ENCODE results near the gene SLC39A11.

Gene SLC39A11

DNA sequence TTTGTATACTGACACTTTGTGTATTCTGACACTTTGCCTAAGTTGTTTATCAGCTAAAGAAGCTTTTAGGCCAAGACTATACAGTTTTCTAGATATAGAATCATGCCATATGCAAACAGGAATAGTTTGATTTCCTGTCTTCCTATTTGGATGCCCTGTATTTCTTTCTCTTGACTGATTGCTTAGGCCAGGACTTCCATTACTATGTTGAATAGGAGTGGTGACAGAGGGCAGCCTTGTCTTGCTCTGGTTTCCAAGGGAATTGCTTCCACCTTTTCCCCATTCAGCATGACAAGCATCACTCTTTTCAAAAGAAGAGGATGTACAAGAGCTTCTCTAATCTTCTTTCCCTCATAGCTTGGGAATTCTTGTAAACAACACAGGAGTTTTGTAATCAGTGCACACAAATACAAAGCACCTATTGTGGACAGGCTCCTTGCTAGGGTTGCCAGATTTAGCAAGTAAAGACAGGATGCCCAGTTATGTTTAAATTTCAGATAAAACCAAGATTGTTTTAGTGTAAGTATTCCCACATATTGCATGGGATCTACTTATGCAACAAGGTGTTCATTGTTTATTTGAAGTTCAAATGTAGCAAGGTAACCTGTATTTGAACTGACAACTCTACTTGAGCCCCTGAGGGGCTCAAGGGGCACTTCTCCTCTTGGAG is 233.5 kb downstream of the SLC39A11 start:
- TF ChIP-seq, protein P1, sequence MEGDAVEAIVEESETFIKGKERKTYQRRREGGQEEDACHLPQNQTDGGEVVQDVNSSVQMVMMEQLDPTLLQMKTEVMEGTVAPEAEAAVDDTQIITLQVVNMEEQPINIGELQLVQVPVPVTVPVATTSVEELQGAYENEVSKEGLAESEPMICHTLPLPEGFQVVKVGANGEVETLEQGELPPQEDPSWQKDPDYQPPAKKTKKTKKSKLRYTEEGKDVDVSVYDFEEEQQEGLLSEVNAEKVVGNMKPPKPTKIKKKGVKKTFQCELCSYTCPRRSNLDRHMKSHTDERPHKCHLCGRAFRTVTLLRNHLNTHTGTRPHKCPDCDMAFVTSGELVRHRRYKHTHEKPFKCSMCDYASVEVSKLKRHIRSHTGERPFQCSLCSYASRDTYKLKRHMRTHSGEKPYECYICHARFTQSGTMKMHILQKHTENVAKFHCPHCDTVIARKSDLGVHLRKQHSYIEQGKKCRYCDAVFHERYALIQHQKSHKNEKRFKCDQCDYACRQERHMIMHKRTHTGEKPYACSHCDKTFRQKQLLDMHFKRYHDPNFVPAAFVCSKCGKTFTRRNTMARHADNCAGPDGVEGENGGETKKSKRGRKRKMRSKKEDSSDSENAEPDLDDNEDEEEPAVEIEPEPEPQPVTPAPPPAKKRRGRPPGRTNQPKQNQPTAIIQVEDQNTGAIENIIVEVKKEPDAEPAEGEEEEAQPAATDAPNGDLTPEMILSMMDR (IDR thresholded peaks at IDR 0.05; ENCODE audit: low read depth, low read length): no peak
- no peak overlapping the region for H3K4me3 ChIP-seq (ENCODE audit: low read depth, low read length)
- in situ Hi-C loops (cut with HindIII; ENCODE audit: low sequenced_read_pairs): no loop called here
- no peak for DNase-seq (ENCODE audit: low read depth, low spot score)

DNA sequence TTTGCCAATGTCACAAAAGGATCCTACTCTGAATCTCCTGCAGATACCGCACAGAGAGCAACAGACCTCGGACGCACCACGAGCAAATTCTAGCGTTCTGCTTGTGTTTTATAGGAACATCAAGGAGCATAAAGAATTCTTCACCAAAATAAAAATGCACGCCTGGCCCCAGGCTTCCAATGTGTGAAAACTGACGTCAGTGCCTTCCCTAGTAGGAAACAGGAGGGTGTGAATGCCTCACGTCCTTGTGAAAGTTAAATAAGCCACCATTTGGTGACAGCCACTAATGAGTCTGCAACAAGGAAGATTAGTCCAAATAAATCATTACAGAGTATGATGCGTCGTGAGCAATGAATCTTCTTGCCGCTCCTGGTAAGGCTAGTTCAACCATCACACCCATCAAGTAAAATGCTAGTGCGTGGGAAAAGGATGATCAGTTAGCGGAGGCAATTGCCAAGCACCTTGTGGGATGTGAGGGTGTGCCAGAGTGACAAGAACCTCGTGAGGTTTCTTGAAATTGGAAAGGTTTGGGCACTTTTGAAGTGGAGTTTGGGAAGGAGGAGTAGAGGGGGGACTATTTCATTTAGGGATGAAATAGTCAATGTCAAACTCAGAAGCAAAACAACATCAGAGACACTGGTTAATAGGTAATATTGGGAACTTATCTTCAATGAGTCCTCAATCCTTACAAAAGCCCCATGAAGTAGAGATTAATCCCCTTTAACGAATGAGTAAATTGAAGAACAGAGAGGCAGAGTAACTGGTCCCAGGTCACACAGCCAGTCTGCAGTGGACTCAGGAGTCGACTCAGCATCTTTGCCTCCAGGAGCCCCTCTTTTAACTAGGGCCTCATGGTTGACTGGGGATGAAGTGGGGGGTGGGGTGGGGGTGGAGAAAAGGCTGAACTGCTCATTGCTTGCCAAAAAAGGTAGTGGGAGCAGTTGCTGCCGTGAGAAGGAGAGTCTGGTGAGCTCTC is 238.8 kb downstream of the SLC39A11 start:
- no peak for DNase-seq (ENCODE audit: low read depth, low spot score)
- in situ Hi-C loops (cut with HindIII; ENCODE audit: low sequenced_read_pairs): no loop called here
- TF ChIP-seq, protein P1 (IDR thresholded peaks at IDR 0.05; ENCODE audit: low read depth, low read length): no peak
- no peak overlapping the region for H3K4me3 ChIP-seq (ENCODE audit: low read depth, low read length)

DNA sequence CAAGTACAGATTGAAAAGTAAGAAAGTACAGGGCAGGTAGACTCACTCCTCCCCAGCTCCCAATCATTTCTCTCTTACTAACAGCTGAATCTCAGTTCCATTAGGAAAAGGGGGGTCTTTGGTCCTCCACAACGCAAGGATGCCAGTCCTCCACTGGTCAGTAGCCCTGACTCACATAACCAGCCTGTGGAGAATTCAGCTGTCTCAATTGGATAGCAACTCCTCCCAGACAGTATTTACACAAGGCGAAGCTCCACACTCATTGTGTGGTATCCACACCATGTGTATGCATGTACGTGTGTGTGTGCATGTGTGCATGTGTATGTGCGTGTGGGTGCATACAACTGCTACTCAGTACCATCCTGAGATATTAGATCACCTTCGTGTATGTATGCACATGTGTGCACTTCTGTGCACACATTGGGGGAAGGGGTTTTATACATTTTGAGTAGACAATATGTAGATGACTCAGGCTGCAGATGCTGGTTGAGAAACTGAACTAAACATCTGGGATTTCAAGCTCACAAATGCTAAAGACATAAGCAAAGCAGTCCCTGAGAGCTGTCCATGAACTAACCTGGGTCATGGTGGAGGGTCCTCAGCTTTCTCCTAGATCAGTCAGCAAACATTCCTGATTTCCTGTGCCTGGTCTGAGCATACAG is 240.1 kb downstream of the SLC39A11 start:
- in situ Hi-C loops (cut with HindIII; ENCODE audit: low sequenced_read_pairs): no loop called here
- TF ChIP-seq, protein P1 (IDR thresholded peaks at IDR 0.05; ENCODE audit: low read depth, low read length): no peak
- no peak overlapping the region for H3K4me3 ChIP-seq (ENCODE audit: low read depth, low read length)
- no peak for DNase-seq (ENCODE audit: low read depth, low spot score)

DNA sequence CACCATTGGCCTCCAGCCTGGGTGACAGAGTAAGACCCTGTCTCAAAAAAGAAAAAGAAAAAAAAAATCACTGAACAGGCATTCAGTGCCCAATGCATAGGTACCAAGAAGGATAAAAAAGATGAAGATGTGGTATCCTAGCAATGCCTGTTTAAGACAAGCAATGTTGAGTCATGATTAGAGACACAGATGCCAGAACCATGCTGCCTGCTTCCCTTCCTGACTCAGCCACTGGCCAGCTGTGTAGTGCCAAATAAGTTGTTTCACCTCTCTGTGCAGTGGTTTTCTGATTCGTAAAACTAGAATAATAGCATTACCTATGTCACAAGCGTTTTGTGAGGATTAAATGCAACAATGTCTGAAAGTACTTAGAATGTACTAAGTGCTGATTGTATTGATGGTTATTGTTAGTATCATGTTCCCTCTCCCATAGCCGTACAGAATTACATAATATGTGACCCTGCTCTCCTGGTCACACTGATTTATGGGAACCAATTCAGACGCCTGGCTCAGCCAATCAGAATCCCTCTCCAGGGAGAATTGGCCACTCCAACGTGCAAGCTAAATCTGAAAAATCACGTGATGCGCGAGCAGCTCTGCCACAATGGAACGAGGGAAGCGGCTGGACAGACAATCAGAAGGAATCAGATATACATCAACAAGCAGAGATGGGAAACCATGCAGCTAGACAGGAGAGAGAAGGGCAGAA is 241.9 kb downstream of the SLC39A11 start:
- DNase-seq (ENCODE audit: low read depth, low spot score): peak; percentile 57
- TF ChIP-seq, protein P1 (IDR thresholded peaks at IDR 0.05; ENCODE audit: low read depth, low read length): no peak
- no peak overlapping the region for H3K4me3 ChIP-seq (ENCODE audit: low read depth, low read length)
- in situ Hi-C loops (cut with HindIII; ENCODE audit: low sequenced_read_pairs): no loop called here

DNA sequence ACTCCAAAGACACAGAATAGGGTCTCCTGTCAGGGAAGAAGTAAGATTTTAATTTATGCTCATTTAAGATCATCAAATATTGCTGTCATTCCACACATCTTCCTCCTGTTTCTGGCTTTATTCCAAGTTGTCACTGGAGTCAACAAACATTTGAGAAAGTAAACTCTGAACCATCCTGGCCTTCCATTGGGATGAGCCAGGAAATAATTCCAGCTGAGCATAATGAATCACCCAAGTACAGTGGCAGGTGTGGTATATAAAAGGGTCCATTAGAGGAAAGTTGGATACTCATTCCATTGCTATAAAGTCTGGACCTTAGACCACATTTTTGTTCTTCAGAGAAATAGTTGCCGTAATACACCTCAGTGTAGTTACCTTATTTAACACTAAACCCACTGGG is 246.1 kb downstream of the SLC39A11 start:
- in situ Hi-C loops (cut with HindIII; ENCODE audit: low sequenced_read_pairs): no loop called here
- no peak overlapping the region for H3K4me3 ChIP-seq (ENCODE audit: low read depth, low read length)
- DNase-seq (ENCODE audit: low read depth, low spot score): no peak
- TF ChIP-seq, protein P1 (IDR thresholded peaks at IDR 0.05; ENCODE audit: low read depth, low read length): no peak

DNA sequence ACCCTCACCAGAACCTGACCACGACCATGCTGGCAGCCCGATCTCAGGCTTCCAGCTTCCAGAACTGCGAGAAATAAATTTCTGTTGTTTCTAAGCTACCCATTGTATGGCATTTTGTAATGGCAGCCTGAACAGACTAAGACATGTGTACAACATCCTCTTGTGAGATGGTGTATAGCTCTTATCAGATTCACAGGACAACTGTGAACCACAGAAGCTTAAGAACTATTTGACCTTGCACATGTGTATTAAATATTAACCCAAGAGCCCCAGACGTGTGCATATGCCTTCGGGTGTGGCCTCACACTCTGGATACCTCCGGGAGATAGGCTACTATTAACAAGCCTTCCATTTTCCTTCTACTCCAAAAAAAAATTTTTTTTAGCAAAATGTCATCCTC is 248.9 kb downstream of the SLC39A11 start:
- no peak overlapping the region for H3K4me3 ChIP-seq (ENCODE audit: low read depth, low read length)
- TF ChIP-seq, protein P1 (IDR thresholded peaks at IDR 0.05; ENCODE audit: low read depth, low read length): no peak
- in situ Hi-C loops (cut with HindIII; ENCODE audit: low sequenced_read_pairs): no loop called here
- DNase-seq (ENCODE audit: low read depth, low spot score): no peak

Measured in astrocyte of the spinal cord (primary cell).